ENCODE measurements around the gene ZNF362. TPM values are rescaled to one million over a fixed set of nuclear protein-coding genes. Genes with fewer than 3 reads are reported as not detected.

Gene ZNF362
- polyA plus RNA-seq, 1 of the 3 experiments (the other 2 are of a cell fraction): 17.1 TPM

DNA sequence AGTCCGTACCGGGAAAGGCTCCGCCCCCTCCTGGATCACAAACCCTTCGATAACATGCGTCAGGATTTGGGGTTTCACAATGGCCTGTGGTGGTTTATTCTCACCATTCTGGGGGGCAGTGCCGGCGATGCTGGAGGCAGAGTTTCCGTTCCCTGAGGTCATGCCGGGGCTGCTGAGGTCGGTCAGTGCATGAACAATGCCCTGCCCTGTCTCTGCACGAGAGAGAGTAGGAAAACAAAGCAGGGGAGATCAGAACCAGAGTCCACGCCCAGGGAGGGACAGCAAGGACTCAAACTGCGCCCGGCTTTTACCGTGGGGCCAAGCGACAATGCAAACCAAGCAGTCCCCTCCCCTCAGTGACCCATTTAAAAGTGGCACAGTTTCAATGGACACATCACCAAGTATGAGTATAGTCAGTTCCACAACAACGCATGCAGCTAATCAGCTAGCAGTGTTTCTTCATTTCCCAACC lies 77.8 kb downstream of the ZNF362 start:
- Histone ChIP-seq H3F3A (replicated peaks; ENCODE audit: insufficient read depth) (peaks cover 19% of the 10 kb centered on the region), H3K4me2 (no peak overlapping the region), H3K4me3 (ENCODE audit: low read depth in 2 of 2, low read length in 1 of 2) (no peak overlapping the region), H3K9ac (no peak overlapping the region), H4K20me1 (ENCODE audit: insufficient read depth) (peaks cover 100% of the 10 kb centered on the region), H3K79me2 (ENCODE audit: insufficient read depth) (peaks cover 100% of the 10 kb centered on the region), H3K27me3 (ENCODE audit: insufficient read depth) (no peaks in the 10 kb centered on the region), H3K36me3 (replicated peaks in 1 of 2; ENCODE audit: control insufficient read depth in 1 of 2, insufficient read depth in 2 of 2, low read length in 1 of 2) (peaks cover 58 to 71% of the 10 kb centered on the region in 2 experiments), H2AFZ (ENCODE audit: low read depth) (no peak overlapping the region), H3K9me3 (no peaks in the 10 kb centered on the region), H3K4me1 (ENCODE audit: control insufficient read depth in 1 of 2, insufficient read depth in 2 of 2, low read depth in 1 of 2, low read length in 1 of 2) (peaks cover 34 to 56% of the 10 kb centered on the region in 2 experiments), H3K27ac (ENCODE audit: low read depth in 2 of 2, low read length in 1 of 2) (no peak overlapping the region), H3K9me2 (no peaks in the 10 kb centered on the region)
- 90% methylated on average over 16 of the region's 17 CpGs for WGBS (ENCODE audit: low lambda C conversion rate)
- ChIA-PET POLR2A (no interaction called here), CTCF (interaction anchor here (1.1 to 5.6 kb wide), 3 partner anchors 34 to 208 kb away, joined by 3 to 24 read pairs (median 3); no protein-coding TSS in a partner anchor)
- TF ChIP-seq RFX5 (IDR thresholded peaks at IDR 0.05; ENCODE audit: low read length): no peak
- TF ChIP-seq TEAD4 (IDR thresholded peaks at IDR 0.05; ENCODE audit: borderline replicate concordance, insufficient read depth): no peak
- TF ChIP-seq, protein P1, sequence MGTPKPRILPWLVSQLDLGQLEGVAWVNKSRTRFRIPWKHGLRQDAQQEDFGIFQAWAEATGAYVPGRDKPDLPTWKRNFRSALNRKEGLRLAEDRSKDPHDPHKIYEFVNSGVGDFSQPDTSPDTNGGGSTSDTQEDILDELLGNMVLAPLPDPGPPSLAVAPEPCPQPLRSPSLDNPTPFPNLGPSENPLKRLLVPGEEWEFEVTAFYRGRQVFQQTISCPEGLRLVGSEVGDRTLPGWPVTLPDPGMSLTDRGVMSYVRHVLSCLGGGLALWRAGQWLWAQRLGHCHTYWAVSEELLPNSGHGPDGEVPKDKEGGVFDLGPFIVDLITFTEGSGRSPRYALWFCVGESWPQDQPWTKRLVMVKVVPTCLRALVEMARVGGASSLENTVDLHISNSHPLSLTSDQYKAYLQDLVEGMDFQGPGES (IDR thresholded peaks at IDR 0.05; ENCODE audit: low read depth, low read length): no peak
- no peak for TF ChIP-seq JUND (IDR thresholded peaks at IDR 0.05)
- TF ChIP-seq EP300 (IDR thresholded peaks at IDR 0.05; ENCODE audit: borderline replicate concordance in 1 of 2, low read depth in 1 of 2, low read length in 1 of 2): no peak
- TF ChIP-seq, protein P2, sequence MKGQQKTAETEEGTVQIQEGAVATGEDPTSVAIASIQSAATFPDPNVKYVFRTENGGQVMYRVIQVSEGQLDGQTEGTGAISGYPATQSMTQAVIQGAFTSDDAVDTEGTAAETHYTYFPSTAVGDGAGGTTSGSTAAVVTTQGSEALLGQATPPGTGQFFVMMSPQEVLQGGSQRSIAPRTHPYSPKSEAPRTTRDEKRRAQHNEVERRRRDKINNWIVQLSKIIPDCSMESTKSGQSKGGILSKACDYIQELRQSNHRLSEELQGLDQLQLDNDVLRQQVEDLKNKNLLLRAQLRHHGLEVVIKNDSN (IDR thresholded peaks at IDR 0.05; ENCODE audit: borderline replicate concordance, low read depth): no peak
- no peak for TF ChIP-seq FOSL2 (IDR thresholded peaks at IDR 0.05; ENCODE audit: borderline replicate concordance, low read depth)
- TF ChIP-seq NRF1 (IDR thresholded peaks at IDR 0.05; ENCODE audit: low read depth, low read length): no peak
- no peak for TF ChIP-seq TAF1 (IDR thresholded peaks at IDR 0.05; ENCODE audit: borderline replicate concordance, low read depth, low read length)
- TF ChIP-seq MXI1 (IDR thresholded peaks at IDR 0.05; ENCODE audit: low read depth, low read length): no peak
- TF ChIP-seq, protein P3, sequence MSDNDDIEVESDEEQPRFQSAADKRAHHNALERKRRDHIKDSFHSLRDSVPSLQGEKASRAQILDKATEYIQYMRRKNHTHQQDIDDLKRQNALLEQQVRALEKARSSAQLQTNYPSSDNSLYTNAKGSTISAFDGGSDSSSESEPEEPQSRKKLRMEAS (IDR thresholded peaks at IDR 0.05; ENCODE audit: low read depth): no peak
- DNase-seq: no peak

DNA sequence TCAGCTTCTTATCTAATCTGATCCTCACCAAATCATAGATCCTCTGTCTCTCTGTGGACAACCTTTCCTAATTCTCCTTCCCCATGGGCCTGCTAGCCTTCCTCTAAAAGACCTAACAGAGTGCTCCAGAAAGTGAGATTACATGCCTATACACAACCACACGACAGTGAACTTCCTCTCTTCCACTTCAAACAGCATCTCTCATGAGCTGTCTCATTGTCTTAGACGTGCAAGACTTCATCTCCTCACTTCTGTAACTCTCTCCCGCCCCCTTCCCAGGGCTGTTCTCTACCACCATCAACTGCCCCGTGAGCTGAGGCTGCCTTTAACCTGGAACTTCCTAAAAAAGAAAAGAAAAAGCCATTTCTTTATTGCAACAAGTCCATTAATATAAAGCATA lies 78.7 kb downstream of the ZNF362 start:
- H3K9me3 ChIP-seq: no peaks in the 10 kb centered on the region
- no peak overlapping the region for H3K4me3 ChIP-seq (ENCODE audit: low read depth in 2 of 2, low read length in 1 of 2)
- peaks cover 100% of the 10 kb centered on the region for H4K20me1 ChIP-seq (ENCODE audit: insufficient read depth)
- peak overlapping the region in 1 of 2 experiments; percentile 34; a peak in 1 of 4 replicates for H3K27ac ChIP-seq (ENCODE audit: low read depth in 2 of 2, low read length in 1 of 2)
- no peak for DNase-seq
- no peaks in the 10 kb centered on the region for H3K27me3 ChIP-seq (ENCODE audit: insufficient read depth)
- H3K4me2 ChIP-seq: no peak overlapping the region
- H3K9me2 ChIP-seq: no peaks in the 10 kb centered on the region
- WGBS (ENCODE audit: low lambda C conversion rate): 77% methylated on average over 4 of the region's 4 CpGs
- peaks cover 27% of the 10 kb centered on the region for H3F3A ChIP-seq (replicated peaks; ENCODE audit: insufficient read depth)
- H3K36me3 ChIP-seq (replicated peaks in 1 of 2; ENCODE audit: control insufficient read depth in 1 of 2, insufficient read depth in 2 of 2, low read length in 1 of 2): peaks cover 60 to 68% of the 10 kb centered on the region in 2 experiments
- no peak overlapping the region for H2AFZ ChIP-seq (ENCODE audit: low read depth)
- peaks cover 39 to 62% of the 10 kb centered on the region in 2 experiments for H3K4me1 ChIP-seq (ENCODE audit: control insufficient read depth in 1 of 2, insufficient read depth in 2 of 2, low read depth in 1 of 2, low read length in 1 of 2)
- H3K9ac ChIP-seq: no peak overlapping the region
- H3K79me2 ChIP-seq (ENCODE audit: insufficient read depth): peaks cover 100% of the 10 kb centered on the region
- POLR2A ChIA-PET: no interaction called here
- no peak for TF ChIP-seq TEAD4 (IDR thresholded peaks at IDR 0.05; ENCODE audit: borderline replicate concordance, insufficient read depth)
- TF ChIP-seq NFIC (IDR thresholded peaks at IDR 0.05; ENCODE audit: borderline replicate concordance): no peak
- TF ChIP-seq, protein P1 (IDR thresholded peaks at IDR 0.05; ENCODE audit: low read depth, low read length): no peak
- no peak for TF ChIP-seq EP300 (IDR thresholded peaks at IDR 0.05; ENCODE audit: borderline replicate concordance in 1 of 2, low read depth in 1 of 2, low read length in 1 of 2)
- TF ChIP-seq, protein P4, sequence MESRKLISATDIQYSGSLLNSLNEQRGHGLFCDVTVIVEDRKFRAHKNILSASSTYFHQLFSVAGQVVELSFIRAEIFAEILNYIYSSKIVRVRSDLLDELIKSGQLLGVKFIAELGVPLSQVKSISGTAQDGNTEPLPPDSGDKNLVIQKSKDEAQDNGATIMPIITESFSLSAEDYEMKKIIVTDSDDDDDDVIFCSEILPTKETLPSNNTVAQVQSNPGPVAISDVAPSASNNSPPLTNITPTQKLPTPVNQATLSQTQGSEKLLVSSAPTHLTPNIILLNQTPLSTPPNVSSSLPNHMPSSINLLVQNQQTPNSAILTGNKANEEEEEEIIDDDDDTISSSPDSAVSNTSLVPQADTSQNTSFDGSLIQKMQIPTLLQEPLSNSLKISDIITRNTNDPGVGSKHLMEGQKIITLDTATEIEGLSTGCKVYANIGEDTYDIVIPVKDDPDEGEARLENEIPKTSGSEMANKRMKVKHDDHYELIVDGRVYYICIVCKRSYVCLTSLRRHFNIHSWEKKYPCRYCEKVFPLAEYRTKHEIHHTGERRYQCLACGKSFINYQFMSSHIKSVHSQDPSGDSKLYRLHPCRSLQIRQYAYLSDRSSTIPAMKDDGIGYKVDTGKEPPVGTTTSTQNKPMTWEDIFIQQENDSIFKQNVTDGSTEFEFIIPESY (IDR thresholded peaks at IDR 0.05; ENCODE audit: borderline replicate concordance, low read depth): no peak
- TF ChIP-seq MXI1 (IDR thresholded peaks at IDR 0.05; ENCODE audit: low read depth, low read length): no peak
- CTCF ChIA-PET: interaction anchor here (0.6 to 5.6 kb wide), 6 partner anchors 12 to 280 kb away, joined by 3 to 24 read pairs (median 5); partner anchors contain the start of gene A3GALT2

Measured in SK-N-SH (cell line).